Measurements from ENCODE around the gene MRTFA. TPM values are rescaled to one million over a fixed set of nuclear protein-coding genes. Genes with fewer than 3 reads are reported as not detected.

The MRTFA gene
- total RNA-seq, 4 donors from 2014 or later: 59.7 to 163 (median 111) TPM

GRCh38 chr22:40410272-40410671, 226.2 kb downstream of the MRTFA start:
- WGBS, 2 donors: 55 to 66% methylated on average over 7 to 8 of the region's 8 CpGs
- H3K4me3 ChIP-seq (ENCODE audit: low read depth, poor library complexity, severe bottlenecking): no peak overlapping the region
- intact Hi-C loops (cut with DNase I; ENCODE audit: low total_unique reads): no loop called here
- DNase-seq (ENCODE audit: low spot score in 2 of 2): no peak
- TF ChIP-seq, protein P1, sequence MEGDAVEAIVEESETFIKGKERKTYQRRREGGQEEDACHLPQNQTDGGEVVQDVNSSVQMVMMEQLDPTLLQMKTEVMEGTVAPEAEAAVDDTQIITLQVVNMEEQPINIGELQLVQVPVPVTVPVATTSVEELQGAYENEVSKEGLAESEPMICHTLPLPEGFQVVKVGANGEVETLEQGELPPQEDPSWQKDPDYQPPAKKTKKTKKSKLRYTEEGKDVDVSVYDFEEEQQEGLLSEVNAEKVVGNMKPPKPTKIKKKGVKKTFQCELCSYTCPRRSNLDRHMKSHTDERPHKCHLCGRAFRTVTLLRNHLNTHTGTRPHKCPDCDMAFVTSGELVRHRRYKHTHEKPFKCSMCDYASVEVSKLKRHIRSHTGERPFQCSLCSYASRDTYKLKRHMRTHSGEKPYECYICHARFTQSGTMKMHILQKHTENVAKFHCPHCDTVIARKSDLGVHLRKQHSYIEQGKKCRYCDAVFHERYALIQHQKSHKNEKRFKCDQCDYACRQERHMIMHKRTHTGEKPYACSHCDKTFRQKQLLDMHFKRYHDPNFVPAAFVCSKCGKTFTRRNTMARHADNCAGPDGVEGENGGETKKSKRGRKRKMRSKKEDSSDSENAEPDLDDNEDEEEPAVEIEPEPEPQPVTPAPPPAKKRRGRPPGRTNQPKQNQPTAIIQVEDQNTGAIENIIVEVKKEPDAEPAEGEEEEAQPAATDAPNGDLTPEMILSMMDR (IDR thresholded peaks at IDR 0.05): no peak
- no peak for TF ChIP-seq POLR2A (IDR thresholded peaks at IDR 0.05)

DNA sequence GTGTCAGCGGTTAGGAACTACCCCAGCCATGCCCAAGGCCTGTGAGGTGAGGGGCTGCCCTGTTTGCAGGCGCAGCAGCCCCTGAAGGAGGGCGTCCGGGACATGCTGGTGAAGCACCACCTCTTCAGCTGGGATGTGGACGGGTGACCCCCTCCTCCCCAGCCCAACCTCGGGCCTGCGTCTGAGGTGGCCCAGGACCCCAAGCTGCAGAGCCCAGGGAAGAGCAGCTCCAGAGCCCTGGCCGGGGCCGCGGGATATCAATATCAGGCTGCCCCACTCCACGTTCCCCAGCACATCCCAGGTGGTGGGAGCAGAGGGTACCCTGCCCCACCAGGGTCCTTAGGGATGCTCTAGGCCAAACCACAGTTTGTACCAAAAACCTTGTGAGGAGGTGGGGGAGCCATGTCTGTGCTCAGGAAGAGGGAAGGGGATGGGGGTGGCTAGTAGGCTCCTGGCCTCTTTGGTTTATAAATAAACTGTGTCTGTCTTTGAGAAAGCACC, 226.9 kb downstream of the MRTFA start:
- WGBS, 2 donors: 50 to 100% methylated on average over 1 to 6 of the region's 11 CpGs
- no peak for DNase-seq (ENCODE audit: low spot score in 2 of 2)

GRCh38 chr22:40408718-40409612, 227.6 kb downstream of the MRTFA start:
- intact Hi-C loops (cut with DNase I; ENCODE audit: low total_unique reads): no loop called here
- DNase-seq (ENCODE audit: low spot score in 2 of 2): no peak
- 87 to 88% methylated on average over 16 to 17 of the region's 21 CpGs for WGBS, 2 donors
- TF ChIP-seq, protein P1 (IDR thresholded peaks at IDR 0.05): no peak
- no peak for TF ChIP-seq POLR2A (IDR thresholded peaks at IDR 0.05)
- H3K4me3 ChIP-seq (ENCODE audit: low read depth, poor library complexity, severe bottlenecking): no peak overlapping the region

More for the DNA sequence above, 226.9 kb downstream of the MRTFA start:
- H3K4me3 ChIP-seq (ENCODE audit: low read depth, poor library complexity, severe bottlenecking): no peak overlapping the region
- intact Hi-C loops (cut with DNase I; ENCODE audit: low total_unique reads): no loop called here
- TF ChIP-seq POLR2A (IDR thresholded peaks at IDR 0.05): no peak
- TF ChIP-seq, protein P1 (IDR thresholded peaks at IDR 0.05): no peak

DNA sequence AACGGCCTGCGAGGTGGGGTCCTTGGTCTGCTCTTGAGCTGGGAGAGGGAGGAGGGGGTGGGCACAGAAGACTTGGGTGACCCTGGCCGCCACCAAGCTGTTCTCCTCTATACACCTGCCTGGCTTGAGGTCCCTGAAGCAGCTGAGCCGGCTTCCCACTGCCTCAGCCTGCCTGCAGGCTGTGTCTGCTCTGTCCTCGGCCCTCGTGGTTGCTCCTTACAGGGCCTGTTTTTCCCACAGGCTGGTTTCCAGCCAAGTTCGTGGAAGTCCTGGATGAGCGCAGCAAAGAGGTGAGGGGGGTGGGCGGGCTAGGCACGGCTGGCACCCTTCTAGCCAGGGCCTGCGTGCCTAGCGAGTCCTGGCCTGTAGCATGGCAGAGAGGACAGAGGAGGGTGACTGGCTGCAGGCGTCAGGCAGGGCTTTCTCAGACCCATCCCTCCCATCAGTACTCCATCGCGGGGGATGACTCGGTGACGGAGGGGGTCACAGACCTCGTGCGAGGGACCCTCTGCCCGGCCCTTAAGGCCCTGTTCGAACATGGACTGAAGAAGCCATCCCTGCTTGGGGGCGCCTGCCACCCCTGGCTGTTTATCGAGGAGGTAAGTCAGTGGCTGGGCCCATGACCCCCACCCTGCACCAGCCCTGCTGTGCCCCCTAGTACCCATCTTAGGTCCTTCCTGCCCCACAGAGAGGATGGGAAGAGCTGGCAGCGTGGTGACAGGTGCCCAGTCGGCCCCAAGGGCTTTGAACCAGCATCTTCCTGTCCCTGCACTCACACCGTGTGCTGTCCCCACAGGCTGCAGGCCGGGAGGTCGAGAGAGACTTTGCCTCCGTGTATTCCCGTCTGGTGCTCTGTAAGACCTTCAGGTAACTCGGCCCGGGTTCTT, 228.4 kb downstream of the MRTFA start:
- no peak for DNase-seq (ENCODE audit: low spot score in 2 of 2)
- 73 to 75% methylated on average over 27 to 32 of the region's 32 CpGs for WGBS, 2 donors
- TF ChIP-seq, protein P1 (IDR thresholded peaks at IDR 0.05): no peak
- TF ChIP-seq POLR2A (IDR thresholded peaks at IDR 0.05): no peak
- intact Hi-C loops (cut with DNase I; ENCODE audit: low total_unique reads): no loop called here
- no peak overlapping the region for H3K4me3 ChIP-seq (ENCODE audit: low read depth, poor library complexity, severe bottlenecking)

DNA sequence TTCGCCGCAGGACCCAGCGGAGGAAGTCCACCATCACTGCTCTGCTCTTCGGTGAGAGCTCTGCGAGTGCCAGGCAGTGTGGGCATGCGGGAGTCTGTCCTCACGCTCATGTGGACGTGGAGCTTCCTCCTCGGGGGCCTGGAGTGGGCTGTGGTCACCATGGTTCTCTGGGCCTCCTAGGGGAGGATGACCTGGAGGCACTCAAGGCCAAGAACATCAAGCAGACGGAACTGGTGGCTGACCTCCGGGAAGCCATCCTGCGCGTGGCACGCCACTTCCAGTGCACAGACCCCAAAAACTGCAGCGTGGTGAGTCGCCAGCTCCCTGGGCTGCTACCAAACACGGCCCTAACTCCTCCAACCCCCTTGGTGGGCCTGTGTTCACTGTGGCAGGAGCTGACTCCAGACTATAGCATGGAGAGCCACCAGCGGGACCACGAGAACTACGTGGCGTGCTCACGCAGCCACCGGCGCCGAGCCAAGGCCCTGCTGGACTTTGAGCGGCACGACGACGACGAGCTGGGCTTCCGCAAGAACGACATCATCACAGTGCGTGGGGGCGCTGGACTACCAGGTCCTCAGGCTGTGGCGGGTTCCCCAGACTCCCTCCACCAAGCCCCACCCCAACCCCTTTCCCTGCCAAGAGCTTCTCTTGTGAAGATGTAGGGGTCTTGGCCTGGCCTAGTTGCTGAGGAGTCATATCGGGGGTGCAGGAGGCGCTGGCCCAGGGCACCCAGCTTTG, 229.3 kb downstream of the MRTFA start:
- no peak for DNase-seq (ENCODE audit: low spot score in 2 of 2)
- H3K4me3 ChIP-seq (ENCODE audit: low read depth, poor library complexity, severe bottlenecking): no peak overlapping the region
- 92 to 97% methylated on average over 25 to 36 of the region's 37 CpGs for WGBS, 2 donors
- intact Hi-C loops (cut with DNase I; ENCODE audit: low total_unique reads): no loop called here
- TF ChIP-seq, protein P1 (IDR thresholded peaks at IDR 0.05): no peak

Measured in lower leg skin (tissue), 4 donors.